GM12801 (cell line): ENCODE results near the gene ITPR2.

Experiments
- TF ChIP-seq, protein P1 (sequence below): IDR thresholded peaks from one replicate; pipeline ENCODE4 v1.5.1; 2011; ENCODE audit warnings: control low read depth; ENCODE audit not compliant: insufficient read length; ENCODE audit errors: extremely low read depth

The ITPR2 gene

DNA sequence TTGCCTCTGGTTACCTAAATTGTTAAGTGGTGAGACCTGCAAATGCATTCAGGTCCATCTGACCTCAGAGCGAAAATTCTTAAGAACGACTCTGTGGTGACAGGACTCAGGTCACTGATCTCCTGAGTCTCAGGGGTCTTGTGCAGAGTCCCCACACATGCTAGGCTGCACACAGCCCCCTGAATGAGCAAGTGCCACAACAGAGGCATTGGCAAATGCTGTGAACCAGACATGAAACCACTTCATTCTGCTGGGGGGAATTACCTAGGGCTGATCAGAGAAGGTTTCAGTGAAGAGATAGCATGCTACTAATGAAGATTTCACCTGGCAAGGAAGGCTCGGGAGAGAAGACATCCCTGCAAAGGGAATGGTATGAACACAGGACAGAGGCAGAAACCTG is 281.6 kb downstream of the ITPR2 start:
- TF ChIP-seq, protein P1, sequence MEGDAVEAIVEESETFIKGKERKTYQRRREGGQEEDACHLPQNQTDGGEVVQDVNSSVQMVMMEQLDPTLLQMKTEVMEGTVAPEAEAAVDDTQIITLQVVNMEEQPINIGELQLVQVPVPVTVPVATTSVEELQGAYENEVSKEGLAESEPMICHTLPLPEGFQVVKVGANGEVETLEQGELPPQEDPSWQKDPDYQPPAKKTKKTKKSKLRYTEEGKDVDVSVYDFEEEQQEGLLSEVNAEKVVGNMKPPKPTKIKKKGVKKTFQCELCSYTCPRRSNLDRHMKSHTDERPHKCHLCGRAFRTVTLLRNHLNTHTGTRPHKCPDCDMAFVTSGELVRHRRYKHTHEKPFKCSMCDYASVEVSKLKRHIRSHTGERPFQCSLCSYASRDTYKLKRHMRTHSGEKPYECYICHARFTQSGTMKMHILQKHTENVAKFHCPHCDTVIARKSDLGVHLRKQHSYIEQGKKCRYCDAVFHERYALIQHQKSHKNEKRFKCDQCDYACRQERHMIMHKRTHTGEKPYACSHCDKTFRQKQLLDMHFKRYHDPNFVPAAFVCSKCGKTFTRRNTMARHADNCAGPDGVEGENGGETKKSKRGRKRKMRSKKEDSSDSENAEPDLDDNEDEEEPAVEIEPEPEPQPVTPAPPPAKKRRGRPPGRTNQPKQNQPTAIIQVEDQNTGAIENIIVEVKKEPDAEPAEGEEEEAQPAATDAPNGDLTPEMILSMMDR, result no peak

DNA sequence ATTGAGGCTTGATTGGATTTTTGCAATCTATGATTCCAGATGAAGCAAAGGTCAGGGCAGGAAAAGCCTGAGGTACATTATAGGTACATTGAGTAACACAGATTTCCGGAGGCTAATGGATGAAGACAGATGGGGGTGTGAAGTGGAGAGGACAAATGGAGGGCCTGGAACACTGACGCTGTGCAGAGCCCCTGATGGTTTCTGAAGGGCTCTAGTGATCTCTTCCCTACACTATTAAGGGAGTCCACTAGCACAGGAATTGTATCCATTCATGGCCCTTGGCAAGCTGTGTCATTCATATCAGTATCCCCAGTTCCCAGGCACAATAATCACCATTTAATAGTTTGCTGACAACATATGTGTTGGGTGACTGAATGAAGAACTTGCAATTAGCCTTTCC is 284.8 kb downstream of the ITPR2 start:
- TF ChIP-seq, protein P1, result no peak

- TF ChIP-seq, protein P1, result no peak
Observed at GRCh38 chr12:26546535-26547314, 286.3 kb downstream of the ITPR2 start.

DNA sequence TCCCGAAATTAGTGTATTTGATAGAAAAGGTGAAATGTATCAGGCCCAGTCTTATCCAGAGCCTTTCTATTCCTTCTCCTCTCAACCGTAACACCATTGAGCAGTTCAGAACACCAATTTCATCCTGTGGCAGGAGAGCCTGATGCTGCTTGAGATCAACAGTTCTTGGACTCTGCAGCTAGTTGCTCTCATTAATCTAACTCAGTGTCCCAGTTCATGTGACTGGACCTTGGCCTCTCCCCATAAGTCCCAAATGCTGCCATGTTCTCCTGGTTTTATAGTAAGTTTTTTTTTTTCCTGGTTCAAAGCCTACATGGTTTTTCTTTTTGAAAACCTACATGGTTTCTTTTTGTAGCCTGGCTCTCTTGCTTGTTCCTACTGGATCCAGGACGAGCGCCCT is 293.9 kb downstream of the ITPR2 start:
- TF ChIP-seq, protein P1, result no peak

GRCh38 chr12:26537651-26538050 is 295.3 kb downstream of the ITPR2 start:
- TF ChIP-seq, protein P1, result no peak

DNA sequence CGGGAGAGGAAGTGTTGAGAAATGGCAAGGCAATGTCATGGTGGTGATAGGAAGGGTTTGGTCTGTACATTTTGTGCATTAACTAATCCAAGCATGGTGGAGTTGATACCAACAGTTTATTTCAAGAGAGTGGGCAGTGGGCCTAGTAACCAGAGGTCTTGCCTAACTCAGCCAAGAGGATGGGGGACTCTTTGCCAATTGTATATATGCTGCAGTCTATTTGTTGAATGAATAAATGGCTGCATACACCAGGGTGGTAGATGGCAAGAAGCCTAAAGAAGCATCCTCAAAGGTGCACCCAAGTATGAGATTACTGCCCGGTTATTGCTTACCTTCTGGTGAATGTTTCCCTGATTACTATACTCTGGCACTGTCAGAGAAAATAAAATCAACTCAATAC is 295.9 kb downstream of the ITPR2 start:
- TF ChIP-seq, protein P1, result no peak

GRCh38 chr12:26535826-26536225 is 297.2 kb downstream of the ITPR2 start:
- TF ChIP-seq, protein P1, result no peak

- TF ChIP-seq, protein P1, result no peak
Observed at GRCh38 chr12:26534071-26534470, 298.9 kb downstream of the ITPR2 start.
